CD4-positive, alpha-beta T cell (primary cell): ENCODE measurements around the gene GJD4. TPM values are rescaled to one million over a fixed set of nuclear protein-coding genes. Genes with fewer than 3 reads are reported as not detected.

Experiments used
- ATAC-seq: fragments of 200-7000 bp; cut with Tn5 transposase; one replicate; pipeline ENCODE4 v1.10.0; 2022; ENCODE audit warnings: mild to moderate bottlenecking; ENCODE audit not compliant: poor library complexity
- CTCF ChIA-PET: fragments of 350-600 bp; sonication (Branson Sonifier 250); formaldehyde crosslinking; loops from one replicate; lab custom pipeline; 2021; ENCODE audit warnings: antibody characterized with exemption, inconsistent platforms; lab: Charles Lee
- POLR2A ChIA-PET: fragments of 350-600 bp; sonication (Branson Sonifier 250); formaldehyde crosslinking; loops from one replicate; lab custom pipeline; 2021; ENCODE audit warnings: antibody characterized with exemption, inconsistent platforms; lab: Charles Lee
- DNase-seq, 14 experiments: peaks; one replicate each; pipeline ENCODE4 v3.0.0-alpha.2; 2013 to 2020; ENCODE audit warnings: mixed read lengths in 2 of 14
- H3K27ac ChIP-seq, 2 donors: one replicate each; pipeline versions ENCODE4 v1.5.1 to v1.7.0; 2013; ENCODE audit warnings: low read length in 2 of 2, low read depth in 1 of 2, mild to moderate bottlenecking in 1 of 2
- H3K27me3 ChIP-seq, 2 experiments: 1 replicate in 1 of 2; 2 replicates in 1 of 2; pipeline versions ENCODE4 v1.6.1 to v1.7.0; 2013; ENCODE audit warnings: low read length in 2 of 2, control low read depth in 1 of 2, mild to moderate bottlenecking in 1 of 2, moderate library complexity in 1 of 2; ENCODE audit not compliant: insufficient read depth in 2 of 2, control insufficient read depth in 1 of 2
- H3K36me3 ChIP-seq: one replicate; pipeline ENCODE4 v1.6.1; 2013; ENCODE audit warnings: low read length, control low read depth; ENCODE audit not compliant: insufficient read depth
- H3K4me1 ChIP-seq: one replicate; pipeline ENCODE4 v1.6.1; 2013; ENCODE audit warnings: low read length, control low read depth; ENCODE audit not compliant: insufficient read depth
- H3K4me3 ChIP-seq: one replicate; pipeline ENCODE4 v1.5.1; 2013; ENCODE audit warnings: mild to moderate bottlenecking, low read length, moderate library complexity
- H3K9me3 ChIP-seq, 2 experiments: 1 replicate in 1 of 2; 2 replicates in 1 of 2; pipeline versions ENCODE4 v1.6.1 to v1.7.0; 2013; ENCODE audit warnings: low read length in 2 of 2, mild to moderate bottlenecking in 2 of 2, control low read depth in 1 of 2, moderate library complexity in 1 of 2; ENCODE audit not compliant: control insufficient read depth in 1 of 2, insufficient read depth in 1 of 2
- H3K27ac Mint-ChIP-seq: one replicate; pipeline ENCODE4 v1.8.0; 2020; ENCODE audit warnings: mixed read lengths
- H3K27me3 Mint-ChIP-seq: one replicate; pipeline ENCODE4 v1.8.0; 2021; ENCODE audit warnings: mixed read lengths
- H3K36me3 Mint-ChIP-seq: one replicate; pipeline ENCODE4 v1.8.0; 2021; ENCODE audit warnings: low read depth, mixed read lengths
- H3K4me1 Mint-ChIP-seq: one replicate; pipeline ENCODE4 v1.8.0; 2021; ENCODE audit warnings: low read depth, mixed read lengths
- H3K4me3 Mint-ChIP-seq: one replicate; pipeline ENCODE4 v1.8.0; 2020; ENCODE audit warnings: mild to moderate bottlenecking, mixed read lengths
- H3K9me3 Mint-ChIP-seq: one replicate; pipeline ENCODE4 v1.8.0; 2020; ENCODE audit warnings: mixed read lengths
- intact Hi-C, 2 experiments: fragments of 100-400 bp; cut with DNase I in 1 of 2; cut with micrococcal nuclease in 1 of 2; formaldehyde crosslinking; loops; one replicate each; pipeline versions ENCODE4 v1.15.1 to v1.9.0; 2023 to 2025; cut with DNase I, micrococcal nuclease
- total RNA-seq, 174 experiments: library from RNA in 2 of 174; stranded (reverse) in 2 of 174; gene quantifications; one replicate each; pipeline ENCODE4 v1.2.3 and lab custom pipeline; 2021 to 2026
- TF ChIP-seq, protein P1 (sequence below): fragments of 200-600 bp; IDR thresholded peaks from one replicate; pipeline ENCODE4 v1.8.0; 2022; ENCODE audit warnings: antibody characterized with exemption, mild to moderate bottlenecking

The GJD4 gene
- total RNA-seq, 2 experiments from 2014 or later, result not detected

GRCh38 chr10:35637462-35637861 lies 32.3 kb downstream of the GJD4 start:
- H3K4me1 Mint-ChIP-seq, result peaks cover 23% of the 10 kb centered on the region
- DNase-seq (no peak), ATAC-seq (no peak)
- Histone ChIP-seq H3K9me3 (no peaks in the 10 kb centered on the region), H3K27me3 (peaks cover 12 to 29% of the 10 kb centered on the region in 2 experiments), H3K4me3 (no peak overlapping the region), H3K4me1 (peaks cover 20% of the 10 kb centered on the region), H3K27ac (no peak overlapping the region), H3K36me3 (no peaks in the 10 kb centered on the region)
- no peaks in the 10 kb centered on the region for H3K36me3 Mint-ChIP-seq
- no peak overlapping the region for H3K27ac Mint-ChIP-seq
- ChIA-PET CTCF (interaction anchor here (0.6 kb wide), 1 partner anchor 145 kb away, joined by 3 read pairs; no protein-coding TSS in a partner anchor), POLR2A (interaction anchor here (1.3 kb wide), 1 partner anchor 9 kb away, joined by 3 read pairs; no protein-coding TSS in a partner anchor)
- TF ChIP-seq, protein P1, sequence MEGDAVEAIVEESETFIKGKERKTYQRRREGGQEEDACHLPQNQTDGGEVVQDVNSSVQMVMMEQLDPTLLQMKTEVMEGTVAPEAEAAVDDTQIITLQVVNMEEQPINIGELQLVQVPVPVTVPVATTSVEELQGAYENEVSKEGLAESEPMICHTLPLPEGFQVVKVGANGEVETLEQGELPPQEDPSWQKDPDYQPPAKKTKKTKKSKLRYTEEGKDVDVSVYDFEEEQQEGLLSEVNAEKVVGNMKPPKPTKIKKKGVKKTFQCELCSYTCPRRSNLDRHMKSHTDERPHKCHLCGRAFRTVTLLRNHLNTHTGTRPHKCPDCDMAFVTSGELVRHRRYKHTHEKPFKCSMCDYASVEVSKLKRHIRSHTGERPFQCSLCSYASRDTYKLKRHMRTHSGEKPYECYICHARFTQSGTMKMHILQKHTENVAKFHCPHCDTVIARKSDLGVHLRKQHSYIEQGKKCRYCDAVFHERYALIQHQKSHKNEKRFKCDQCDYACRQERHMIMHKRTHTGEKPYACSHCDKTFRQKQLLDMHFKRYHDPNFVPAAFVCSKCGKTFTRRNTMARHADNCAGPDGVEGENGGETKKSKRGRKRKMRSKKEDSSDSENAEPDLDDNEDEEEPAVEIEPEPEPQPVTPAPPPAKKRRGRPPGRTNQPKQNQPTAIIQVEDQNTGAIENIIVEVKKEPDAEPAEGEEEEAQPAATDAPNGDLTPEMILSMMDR, result no peak
- peak overlapping the region; percentile 51 for H3K4me3 Mint-ChIP-seq
- intact Hi-C loops, result loop anchor here (5.0 to 10.0 kb wide), 3 partner anchors 403 to 1245 kb away; no protein-coding TSS in a partner anchor
- H3K9me3 Mint-ChIP-seq, result no peaks in the 10 kb centered on the region
- peaks cover 71% of the 10 kb centered on the region for H3K27me3 Mint-ChIP-seq

- ATAC-seq (no peak), DNase-seq (no peak)
- ChIA-PET CTCF (no interaction called here), POLR2A (interaction anchor here (1.3 kb wide), 1 partner anchor 8 kb away, joined by 3 read pairs; no protein-coding TSS in a partner anchor)
- Histone ChIP-seq H3K27me3 (peaks cover 15 to 29% of the 10 kb centered on the region in 2 experiments), H3K27ac (no peak overlapping the region), H3K4me1 (peaks cover 26% of the 10 kb centered on the region), H3K36me3 (no peaks in the 10 kb centered on the region), H3K4me3 (no peak overlapping the region), H3K9me3 (no peaks in the 10 kb centered on the region)
- intact Hi-C loops, result loop anchor here (5.0 to 10.0 kb wide), 3 partner anchors 403 to 1244 kb away; no protein-coding TSS in a partner anchor
- Mint-ChIP-seq H3K9me3 (no peaks in the 10 kb centered on the region), H3K4me1 (peaks cover 27% of the 10 kb centered on the region), H3K27me3 (peaks cover 66% of the 10 kb centered on the region), H3K27ac (no peak overlapping the region), H3K36me3 (no peaks in the 10 kb centered on the region), H3K4me3 (no peak overlapping the region)
- TF ChIP-seq, protein P1, result no peak
Measured at GRCh38 chr10:35638101-35638500, 33.0 kb downstream of the GJD4 start.

- Histone ChIP-seq H3K9me3 (no peaks in the 10 kb centered on the region), H3K4me3 (no peak overlapping the region), H3K36me3 (no peaks in the 10 kb centered on the region), H3K27me3 (peaks cover 15 to 29% of the 10 kb centered on the region in 2 experiments), H3K4me1 (peaks cover 31% of the 10 kb centered on the region), H3K27ac (no peak overlapping the region)
- Mint-ChIP-seq H3K9me3 (no peaks in the 10 kb centered on the region), H3K4me3 (peak overlapping the region; percentile 86), H3K27ac (no peak overlapping the region), H3K4me1 (peaks cover 38% of the 10 kb centered on the region), H3K36me3 (no peaks in the 10 kb centered on the region), H3K27me3 (peaks cover 67% of the 10 kb centered on the region)
- ATAC-seq (no peak), DNase-seq (peak in 2 of 14 experiments; percentile 1 to 11)
- intact Hi-C loops, result loop anchor here (5.0 to 10.0 kb wide), 3 partner anchors 404 to 1243 kb away; no protein-coding TSS in a partner anchor
- TF ChIP-seq, protein P1, result no peak
- ChIA-PET POLR2A (no interaction called here), CTCF (no interaction called here)
Measured at GRCh38 chr10:35639021-35639727, 34.0 kb downstream of the GJD4 start.
